RWPE2 (cell line): ENCODE results near the gene SYNE1.
A peak's percentile ranks its signal among the peaks of the same experiment; 100 is the strongest.

Source experiments
- ATAC-seq: fragments of 200-7000 bp; cut with Tn5 transposase; 3 replicates; pipeline ENCODE4 v1.9.1; 2021; ENCODE audit warnings: low read depth
- DNase-seq: peaks from one replicate; pipeline ENCODE4 v3.0.0-alpha.2; 2020; ENCODE audit warnings: low spot score
- H3K27ac ChIP-seq: fragments of 450-650 bp; 2 replicates; pipeline ENCODE4 v1.5.1; 2017; ENCODE audit warnings: mild to moderate bottlenecking; ENCODE audit not compliant: poor library complexity, severe bottlenecking
- H3K27me3 ChIP-seq: fragments of 250-450 bp; sonication (Bioruptor Pico); 2 replicates; pipeline ENCODE4 v1.5.1; 2021; ENCODE audit warnings: mild to moderate bottlenecking, moderate library complexity; ENCODE audit not compliant: insufficient read depth, poor library complexity, severe bottlenecking
- H3K36me3 ChIP-seq: fragments of 250-450 bp; sonication (Bioruptor Pico); 2 replicates; pipeline ENCODE4 v1.5.1; 2020; ENCODE audit warnings: low read depth, mild to moderate bottlenecking, moderate library complexity
- H3K4me1 ChIP-seq: fragments of 250-450 bp; sonication (Bioruptor Pico); 2 replicates; pipeline ENCODE4 v1.5.1; 2021; ENCODE audit warnings: mild to moderate bottlenecking, moderate library complexity; ENCODE audit not compliant: insufficient read depth, poor library complexity, severe bottlenecking
- H3K4me3 ChIP-seq: fragments of 250-450 bp; sonication (Bioruptor Pico); 2 replicates; pipeline ENCODE4 v1.5.1; 2021; ENCODE audit warnings: mild to moderate bottlenecking, moderate library complexity; ENCODE audit not compliant: severe bottlenecking
- H3K9me3 ChIP-seq: fragments of 250-450 bp; sonication (Bioruptor Pico); 2 replicates; pipeline ENCODE4 v1.5.1; 2021; ENCODE audit warnings: mild to moderate bottlenecking, moderate library complexity; ENCODE audit not compliant: severe bottlenecking
- TF ChIP-seq, protein P1 (sequence below): fragments of 450-650 bp; IDR thresholded peaks from one replicate; pipeline ENCODE4 v1.5.1; 2017; ENCODE audit warnings: mild to moderate bottlenecking, moderate library complexity; ENCODE audit not compliant: poor library complexity, severe bottlenecking

Gene SYNE1

DNA sequence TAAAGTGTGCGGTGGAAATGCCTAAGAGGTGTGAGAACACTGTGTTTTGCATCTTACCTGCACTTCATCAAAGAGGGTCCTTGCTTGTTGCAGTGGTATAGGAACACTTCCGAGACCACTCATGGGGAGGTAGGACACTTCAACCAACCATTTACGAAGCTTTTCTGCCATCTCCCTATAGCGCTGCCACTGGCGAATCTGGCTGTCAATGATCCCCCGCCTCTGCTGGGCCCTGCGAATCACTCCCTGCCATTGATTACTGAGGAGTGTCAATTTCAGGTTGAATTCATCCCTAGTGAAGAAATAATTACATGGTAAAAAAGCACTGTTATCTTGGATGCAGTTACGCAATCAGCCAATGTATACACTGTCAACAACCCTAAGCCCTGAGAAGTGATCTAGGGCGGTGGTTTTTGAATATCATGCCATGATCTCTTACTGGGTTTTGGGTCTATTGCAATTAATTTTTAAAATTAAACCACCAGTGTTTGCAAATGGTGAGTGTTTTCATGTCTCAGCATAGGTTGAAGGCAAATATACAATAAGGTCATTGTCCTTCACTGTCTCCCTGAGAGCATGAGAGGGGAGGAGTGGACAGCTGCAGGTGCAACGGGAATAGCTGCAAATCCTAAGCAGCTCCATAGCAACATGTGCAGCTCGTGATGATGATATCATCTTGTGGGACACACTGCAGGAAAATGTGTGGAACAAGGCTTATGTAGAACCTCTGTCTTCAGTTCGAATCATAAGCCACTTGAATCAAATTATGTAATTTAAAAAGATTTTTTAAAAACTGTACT is 429.0 kb downstream of the SYNE1 start:
- H3K36me3 ChIP-seq, result no peaks in the 10 kb centered on the region
- no peak for ATAC-seq
- no peak for DNase-seq

DNA sequence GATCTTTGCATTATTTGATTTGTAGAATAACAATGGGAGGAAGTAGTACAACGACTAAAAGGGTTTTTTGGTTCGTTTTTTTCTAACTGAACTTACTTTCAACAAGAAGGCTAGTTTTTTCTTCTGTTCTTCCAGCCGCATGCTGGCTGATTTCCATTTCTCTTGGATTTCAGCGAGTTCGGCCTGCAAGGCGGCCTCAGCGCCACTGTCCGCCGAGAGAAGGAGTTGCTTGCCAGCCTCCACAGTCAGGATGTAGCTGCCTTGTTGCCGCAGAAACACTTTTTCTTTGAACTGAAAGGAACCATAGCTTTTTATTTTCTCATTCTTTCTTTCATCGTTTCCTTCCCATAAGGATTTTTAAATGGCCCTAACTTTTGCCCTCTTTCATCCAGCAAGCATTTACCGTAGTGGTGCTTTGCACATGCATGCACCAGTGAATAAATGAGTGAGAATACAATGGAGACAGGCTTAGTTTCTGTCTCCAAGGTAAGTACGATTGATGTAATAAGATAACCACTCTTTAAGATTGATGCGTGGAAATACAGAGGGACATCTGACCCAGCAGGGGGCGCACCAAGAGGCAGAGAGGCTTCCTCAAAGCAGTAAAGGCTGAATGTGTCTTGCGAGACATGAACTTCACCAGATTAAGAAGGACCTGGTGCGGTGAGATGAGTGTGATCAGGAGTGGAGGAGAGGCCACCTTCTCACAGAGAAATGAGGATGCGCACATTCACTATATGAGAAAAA is 430.9 kb downstream of the SYNE1 start:
- no peaks in the 10 kb centered on the region for H3K9me3 ChIP-seq
- no peaks in the 10 kb centered on the region for H3K27me3 ChIP-seq
- no peaks in the 10 kb centered on the region for H3K36me3 ChIP-seq
- no peaks in the 10 kb centered on the region for H3K4me1 ChIP-seq
- TF ChIP-seq, protein P1, sequence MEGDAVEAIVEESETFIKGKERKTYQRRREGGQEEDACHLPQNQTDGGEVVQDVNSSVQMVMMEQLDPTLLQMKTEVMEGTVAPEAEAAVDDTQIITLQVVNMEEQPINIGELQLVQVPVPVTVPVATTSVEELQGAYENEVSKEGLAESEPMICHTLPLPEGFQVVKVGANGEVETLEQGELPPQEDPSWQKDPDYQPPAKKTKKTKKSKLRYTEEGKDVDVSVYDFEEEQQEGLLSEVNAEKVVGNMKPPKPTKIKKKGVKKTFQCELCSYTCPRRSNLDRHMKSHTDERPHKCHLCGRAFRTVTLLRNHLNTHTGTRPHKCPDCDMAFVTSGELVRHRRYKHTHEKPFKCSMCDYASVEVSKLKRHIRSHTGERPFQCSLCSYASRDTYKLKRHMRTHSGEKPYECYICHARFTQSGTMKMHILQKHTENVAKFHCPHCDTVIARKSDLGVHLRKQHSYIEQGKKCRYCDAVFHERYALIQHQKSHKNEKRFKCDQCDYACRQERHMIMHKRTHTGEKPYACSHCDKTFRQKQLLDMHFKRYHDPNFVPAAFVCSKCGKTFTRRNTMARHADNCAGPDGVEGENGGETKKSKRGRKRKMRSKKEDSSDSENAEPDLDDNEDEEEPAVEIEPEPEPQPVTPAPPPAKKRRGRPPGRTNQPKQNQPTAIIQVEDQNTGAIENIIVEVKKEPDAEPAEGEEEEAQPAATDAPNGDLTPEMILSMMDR, result peak; percentile 23
- no peak overlapping the region for H3K27ac ChIP-seq
- no peak overlapping the region for H3K4me3 ChIP-seq
- no peak for ATAC-seq
- no peak for DNase-seq

More for the DNA sequence above, 429.0 kb downstream of the SYNE1 start:
- no peak overlapping the region for H3K27ac ChIP-seq
- H3K4me1 ChIP-seq, result no peaks in the 10 kb centered on the region
- H3K4me3 ChIP-seq, result no peak overlapping the region
- TF ChIP-seq, protein P1, result no peak
- H3K27me3 ChIP-seq, result no peaks in the 10 kb centered on the region
- no peaks in the 10 kb centered on the region for H3K9me3 ChIP-seq

DNA sequence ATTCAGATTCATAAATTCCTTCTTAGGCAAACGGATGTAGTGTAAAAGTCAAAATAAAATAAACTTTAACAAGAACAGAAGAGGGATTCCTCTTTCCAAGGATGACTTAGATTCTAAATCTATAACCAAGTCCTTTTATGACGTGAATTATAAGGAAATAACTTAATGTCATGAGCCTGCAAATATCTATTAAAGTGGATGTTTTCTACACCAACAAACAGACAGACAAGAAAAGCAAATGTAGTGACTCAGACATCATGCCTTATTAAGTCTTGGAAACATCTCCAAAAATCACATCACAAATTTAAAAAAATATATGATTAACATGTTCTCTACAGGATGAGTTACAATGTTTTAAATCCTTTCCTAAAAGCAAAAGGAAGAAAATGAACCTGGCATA is 432.6 kb downstream of the SYNE1 start:
- H3K36me3 ChIP-seq, result no peaks in the 10 kb centered on the region
- TF ChIP-seq, protein P1, result no peak
- no peaks in the 10 kb centered on the region for H3K9me3 ChIP-seq
- H3K4me3 ChIP-seq, result no peak overlapping the region
- no peak overlapping the region for H3K27ac ChIP-seq
- H3K27me3 ChIP-seq, result no peaks in the 10 kb centered on the region
- H3K4me1 ChIP-seq, result no peaks in the 10 kb centered on the region
- DNase-seq (no peak), ATAC-seq (no peak)

DNA sequence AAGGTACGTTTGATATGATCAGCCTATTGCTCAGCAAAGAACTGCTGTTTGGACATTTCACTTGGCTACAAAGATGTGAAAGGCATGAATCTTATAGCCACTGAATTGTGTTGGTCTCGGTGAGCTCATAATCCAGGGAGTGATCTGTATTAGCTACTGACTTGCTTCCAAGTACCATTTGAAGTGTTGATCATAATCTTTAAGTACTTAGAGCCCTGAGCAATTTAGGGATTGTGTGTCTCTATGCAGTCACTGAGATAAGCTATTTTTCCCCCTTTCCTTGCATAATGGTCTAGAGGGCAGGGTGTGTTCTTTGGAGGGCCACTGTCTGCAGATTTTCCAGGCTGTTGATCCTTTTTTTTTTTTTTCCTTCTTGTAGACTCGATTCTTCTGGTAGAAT is 436.0 kb downstream of the SYNE1 start:
- no peaks in the 10 kb centered on the region for H3K9me3 ChIP-seq
- no peaks in the 10 kb centered on the region for H3K27me3 ChIP-seq
- no peak for DNase-seq
- H3K4me1 ChIP-seq, result no peaks in the 10 kb centered on the region
- H3K4me3 ChIP-seq, result no peak overlapping the region
- ATAC-seq, result no peak
- TF ChIP-seq, protein P1, result no peak
- H3K27ac ChIP-seq, result no peak overlapping the region
- no peaks in the 10 kb centered on the region for H3K36me3 ChIP-seq
